GM12864 (cell line): Measurements from ENCODE around the gene TPO.

ENCODE experiments used
- DNase-seq: peaks from one replicate; pipeline ENCODE4 v3.0.0-alpha.2; 2011; ENCODE audit warnings: low read depth
- H3K4me3 ChIP-seq: 2 replicates; pipeline ENCODE4 v1.5.1; 2011; ENCODE audit warnings: mild to moderate bottlenecking, low read depth, low read length, control low read depth
- CTCF ChIP-seq: IDR thresholded peaks from 2 replicates; pipeline ENCODE4 v1.5.1; 2011; ENCODE audit warnings: low read depth, mild to moderate bottlenecking, moderate library complexity, low read length, control low read depth, inconsistent platforms; ENCODE audit errors: missing control alignments

Gene TPO

GRCh38 chr2:1472350-1472749, 59.1 kb downstream of the TPO start:
- TF ChIP-seq CTCF = no peak
- no peak overlapping the region for H3K4me3 ChIP-seq
- no peak for DNase-seq

- DNase-seq = no peak
- H3K4me3 ChIP-seq = no peak overlapping the region
- no peak for TF ChIP-seq CTCF
These were observed 63.4 kb downstream of the TPO start for GRCh38 chr2:1476617-1477195.

GRCh38 chr2:1477196-1478040, 64.2 kb downstream of the TPO start:
- TF ChIP-seq CTCF = no peak
- H3K4me3 ChIP-seq = no peak overlapping the region
- DNase-seq = no peak

GRCh38 chr2:1478311-1479305, 65.3 kb downstream of the TPO start:
- H3K4me3 ChIP-seq = no peak overlapping the region
- DNase-seq = no peak
- no peak for TF ChIP-seq CTCF

- no peak for DNase-seq
- TF ChIP-seq CTCF = no peak
- H3K4me3 ChIP-seq = no peak overlapping the region
These were observed 66.1 kb downstream of the TPO start for GRCh38 chr2:1479346-1479745.

GRCh38 chr2:1480671-1481076, 67.4 kb downstream of the TPO start:
- TF ChIP-seq CTCF = no peak
- no peak overlapping the region for H3K4me3 ChIP-seq
- DNase-seq = no peak
